HCEC 1CT (cell line): ENCODE results near the gene ARHGAP25.
"Not testable (repeated sequence)": the region's sequence is repeated elsewhere in the genome, so short reads cannot be mapped to it uniquely, and the experiment has no call there.

Source experiments
- DNase-seq: peaks from one replicate; pipeline ENCODE4 v3.0.0-alpha.2; 2017

The ARHGAP25 gene

GRCh38 chr2:68800517-68800916 is 65.9 kb downstream of the ARHGAP25 start:
- no peak for DNase-seq

DNA sequence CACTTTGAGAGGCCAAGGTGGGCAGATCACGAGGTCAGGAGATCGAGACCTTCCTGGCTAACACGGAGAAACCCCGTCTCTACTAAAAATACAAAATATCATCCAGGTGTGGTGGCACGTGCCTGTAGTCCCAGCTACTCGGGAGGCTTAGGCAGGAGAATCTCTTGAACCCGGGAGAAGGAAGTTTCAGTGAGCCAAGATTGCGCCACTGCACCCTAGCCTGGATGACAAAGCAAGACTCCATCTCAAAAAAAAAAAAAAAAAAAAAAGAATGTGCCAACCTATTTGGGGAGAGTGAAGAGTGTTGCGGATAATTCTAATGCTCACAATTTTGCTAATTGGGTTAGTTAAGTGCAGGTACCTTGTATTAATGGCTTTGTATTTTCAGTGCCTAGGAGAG is 67.5 kb downstream of the ARHGAP25 start:
- DNase-seq = not testable (repeated sequence)

- no peak for DNase-seq
Observed at GRCh38 chr2:68805025-68805424, 70.4 kb downstream of the ARHGAP25 start.

- peak; percentile 61 for DNase-seq
Observed at GRCh38 chr2:68806511-68807109, 72.0 kb downstream of the ARHGAP25 start.

GRCh38 chr2:68807821-68808266 is 73.2 kb downstream of the ARHGAP25 start:
- no peak for DNase-seq

DNA sequence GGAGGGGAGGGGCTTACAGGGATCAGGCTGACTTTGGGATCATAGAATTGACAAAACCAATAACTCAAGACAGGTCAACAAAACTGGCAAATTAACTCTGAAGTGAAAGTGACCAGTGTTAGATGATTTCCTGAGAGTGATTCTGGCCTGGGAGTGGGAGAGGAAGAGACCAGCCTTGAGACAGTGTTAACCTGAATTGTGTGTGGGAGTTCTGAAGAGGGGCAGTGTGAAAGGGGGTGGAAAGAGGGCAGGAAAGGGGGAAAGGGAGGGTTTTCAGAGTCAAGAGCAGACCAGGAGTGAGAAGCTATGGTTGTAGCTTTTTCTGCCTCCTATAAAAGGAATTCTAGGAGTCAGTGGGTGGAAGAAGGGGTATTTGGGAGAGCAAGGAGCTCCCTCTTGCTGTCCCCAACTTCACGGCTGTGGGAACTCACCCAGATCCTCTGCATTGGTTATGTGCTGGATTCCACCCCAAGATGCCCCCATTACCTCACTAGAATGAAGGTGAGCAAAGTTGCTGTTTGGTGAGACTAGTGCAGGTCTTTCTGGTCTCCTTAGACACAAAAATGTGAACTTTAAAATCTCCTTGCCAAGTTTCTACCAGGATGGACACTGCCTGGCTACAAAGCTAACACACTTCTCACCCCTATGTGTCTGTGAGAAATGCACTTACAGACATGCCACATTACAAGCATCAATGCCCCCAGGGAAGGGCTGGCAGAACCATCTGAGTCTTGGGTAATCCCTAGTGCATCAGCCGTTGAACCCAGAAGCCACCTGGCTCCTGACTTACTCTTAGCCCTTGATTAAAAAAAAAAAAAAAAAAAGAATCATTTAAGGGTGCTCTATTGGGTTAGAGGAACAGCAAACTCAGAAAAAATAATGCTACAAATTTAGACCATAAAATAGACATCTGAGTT is 75.0 kb downstream of the ARHGAP25 start:
- DNase-seq = no peak

DNA sequence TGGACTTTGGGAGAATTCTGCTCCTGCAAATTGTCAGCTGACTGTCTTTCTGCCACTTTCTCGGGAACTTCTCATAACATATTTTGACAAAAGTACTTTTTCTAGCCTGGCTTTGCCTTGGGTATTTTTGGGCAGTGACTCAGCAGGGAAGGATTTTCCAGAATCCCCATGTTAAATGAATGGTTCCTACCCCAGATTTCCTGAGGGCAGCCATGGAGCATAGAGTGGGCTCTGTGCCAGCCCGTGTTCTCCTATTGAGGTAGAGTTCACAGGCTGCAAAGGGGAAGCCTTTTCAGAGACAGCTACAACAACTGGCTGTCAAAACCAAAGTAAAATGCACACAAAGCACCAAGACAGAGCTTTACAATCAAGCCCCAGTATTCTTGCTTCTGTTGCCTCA is 76.8 kb downstream of the ARHGAP25 start:
- DNase-seq = peak; percentile 46

- DNase-seq = no peak
Observed at GRCh38 chr2:68812251-68812650, 77.6 kb downstream of the ARHGAP25 start.

DNA sequence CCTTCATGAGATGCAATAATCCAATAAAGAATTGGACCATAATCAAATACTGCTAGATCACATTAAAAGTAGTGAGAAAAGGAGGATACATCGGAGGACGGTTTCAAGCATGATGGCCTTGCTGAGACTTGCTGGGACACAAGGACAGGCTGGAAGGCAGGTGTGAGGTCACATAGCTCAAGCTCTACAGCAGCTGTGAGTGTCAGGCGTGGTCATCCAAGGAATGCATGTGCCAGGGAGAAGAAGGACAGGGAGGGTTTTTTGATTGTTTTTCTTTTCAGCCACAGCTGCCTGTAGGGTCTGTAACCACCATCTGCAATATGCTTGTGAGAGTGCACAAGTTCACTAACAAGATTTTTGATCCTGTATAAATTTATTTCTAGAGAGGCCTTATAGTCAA is 79.0 kb downstream of the ARHGAP25 start:
- no peak for DNase-seq

DNA sequence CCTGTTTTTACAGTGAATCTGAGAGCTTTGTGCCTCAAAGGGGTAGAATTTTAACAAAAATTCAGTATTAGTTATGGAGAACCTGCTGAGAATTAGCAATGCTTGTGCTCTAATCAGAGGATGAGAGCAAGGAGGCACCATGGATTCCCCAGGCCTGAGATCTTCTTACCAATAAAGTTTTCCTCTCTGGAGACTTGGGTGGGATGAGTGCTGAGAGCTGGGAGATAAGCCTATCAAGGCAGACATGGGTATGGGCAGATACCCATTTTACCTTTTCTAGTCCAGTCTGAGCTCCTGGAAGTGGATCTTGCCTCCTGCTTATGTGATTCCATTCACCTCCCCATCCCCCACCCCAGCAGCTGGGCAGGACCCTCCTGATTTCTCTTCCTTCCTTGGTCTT is 82.7 kb downstream of the ARHGAP25 start:
- DNase-seq = no peak

GRCh38 chr2:68819556-68819955 is 84.9 kb downstream of the ARHGAP25 start:
- no peak for DNase-seq

DNA sequence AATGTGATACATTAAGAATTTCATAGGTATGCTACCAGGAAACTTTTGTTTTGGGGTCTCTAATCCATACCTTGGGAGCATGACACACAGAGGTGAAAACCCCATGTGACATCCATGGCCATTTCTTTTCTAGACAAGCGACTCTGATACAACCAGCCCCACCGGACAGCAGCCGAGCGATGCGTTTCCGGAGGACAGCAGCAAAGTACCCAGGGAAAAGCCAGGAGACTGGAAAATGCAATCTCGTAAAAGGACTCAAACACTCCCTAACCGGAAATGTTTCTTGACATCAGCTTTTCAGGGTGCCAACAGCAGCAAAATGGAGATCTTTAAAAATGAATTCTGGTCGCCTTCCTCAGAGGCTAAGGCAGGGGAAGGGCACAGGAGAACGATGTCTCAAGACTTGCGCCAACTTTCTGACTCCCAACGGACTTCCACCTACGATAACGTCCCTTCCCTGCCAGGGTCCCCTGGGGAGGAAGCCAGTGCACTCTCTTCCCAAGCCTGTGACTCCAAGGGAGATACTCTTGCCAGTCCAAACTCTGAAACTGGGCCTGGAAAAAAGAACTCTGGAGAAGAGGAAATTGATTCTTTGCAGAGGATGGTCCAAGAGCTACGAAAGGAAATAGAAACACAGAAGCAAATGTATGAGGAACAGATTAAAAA is 87.7 kb downstream of the ARHGAP25 start:
- no peak for DNase-seq

- peak; percentile 73 for DNase-seq
Observed at GRCh38 chr2:68824831-68825230, 90.2 kb downstream of the ARHGAP25 start.

DNA sequence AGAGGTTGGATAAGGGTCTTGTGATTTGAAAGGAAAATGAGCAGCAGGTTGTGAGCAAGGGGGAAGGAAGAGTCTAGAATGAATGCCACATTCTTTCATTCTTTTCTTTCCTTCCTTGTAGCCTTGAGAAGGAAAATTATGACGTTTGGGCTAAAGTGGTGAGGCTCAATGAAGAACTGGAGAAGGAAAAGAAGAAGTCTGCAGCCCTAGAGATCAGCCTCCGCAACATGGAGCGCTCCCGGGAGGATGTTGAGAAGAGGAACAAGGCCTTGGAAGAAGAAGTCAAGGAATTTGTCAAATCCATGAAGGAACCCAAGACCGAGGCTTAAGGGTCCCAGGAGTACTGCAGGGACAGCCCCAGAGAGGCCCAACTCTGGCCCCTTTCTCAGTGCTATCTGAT is 91.3 kb downstream of the ARHGAP25 start:
- DNase-seq = no peak

GRCh38 chr2:68827666-68828065 is 93.1 kb downstream of the ARHGAP25 start:
- DNase-seq = no peak

DNA sequence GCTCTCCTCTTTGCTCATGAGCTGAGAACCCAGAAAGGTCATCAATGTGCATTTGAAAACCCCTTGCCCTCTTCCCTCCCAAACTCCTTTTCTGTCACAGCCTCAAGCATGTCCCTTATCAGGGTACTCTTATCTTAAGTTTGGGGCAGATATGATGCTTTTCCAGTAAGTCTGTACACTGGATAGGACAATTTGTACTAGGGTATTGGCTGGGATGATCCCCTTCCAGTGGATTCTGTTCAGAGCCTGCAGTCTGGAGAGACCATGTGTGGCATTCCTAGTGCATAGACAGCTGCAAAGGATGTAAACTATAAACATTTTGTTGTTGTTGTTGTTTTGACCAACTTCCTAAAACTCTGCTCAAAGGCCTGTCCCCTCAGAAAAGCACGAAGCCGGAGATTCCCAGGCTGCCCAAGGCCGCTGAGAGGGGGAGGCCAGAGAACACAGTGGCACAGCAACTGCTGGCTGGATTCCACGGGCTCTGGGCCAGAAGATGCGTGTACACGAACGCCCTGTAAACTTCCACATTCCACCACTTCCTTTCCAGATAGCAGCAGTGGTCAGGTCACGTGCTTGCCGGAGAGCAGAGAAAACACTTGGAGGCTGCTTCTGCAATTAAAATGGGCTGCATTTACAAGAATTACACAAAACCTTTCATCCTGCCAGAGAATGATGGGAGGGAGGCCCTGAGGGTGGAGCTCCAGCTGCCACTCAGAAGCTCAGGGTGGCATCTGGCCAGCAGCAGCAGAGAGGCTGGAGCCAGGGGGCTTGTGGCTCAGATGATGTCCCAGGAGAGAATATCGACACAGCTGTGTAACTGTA is 94.5 kb downstream of the ARHGAP25 start:
- peak; percentile 89 for DNase-seq

GRCh38 chr2:68829749-68830148 is 95.1 kb downstream of the ARHGAP25 start:
- DNase-seq = no peak

GRCh38 chr2:68831686-68832232 is 97.1 kb downstream of the ARHGAP25 start:
- peak; percentile 41 for DNase-seq

GRCh38 chr2:68832233-68832869 is 97.7 kb downstream of the ARHGAP25 start:
- DNase-seq = peak; percentile 51

DNA sequence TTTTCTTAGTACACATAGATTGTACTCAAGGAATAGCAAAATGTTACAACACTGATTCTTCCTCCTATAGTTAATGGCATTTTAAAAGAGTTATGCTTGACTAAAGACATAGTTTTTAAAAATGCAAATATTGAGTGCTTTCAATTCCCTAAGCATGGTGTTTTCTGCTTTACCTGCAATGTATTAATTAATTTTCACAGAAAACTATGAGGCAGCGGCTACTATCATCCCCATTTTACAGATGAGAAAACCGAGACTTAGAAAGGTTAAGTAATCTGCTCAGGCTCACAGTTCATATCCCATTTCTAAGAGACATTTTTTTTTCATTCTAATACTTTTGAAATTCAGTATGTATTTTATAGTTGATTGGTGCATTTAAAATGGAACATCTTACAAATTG is 98.6 kb downstream of the ARHGAP25 start:
- DNase-seq = no peak

DNA sequence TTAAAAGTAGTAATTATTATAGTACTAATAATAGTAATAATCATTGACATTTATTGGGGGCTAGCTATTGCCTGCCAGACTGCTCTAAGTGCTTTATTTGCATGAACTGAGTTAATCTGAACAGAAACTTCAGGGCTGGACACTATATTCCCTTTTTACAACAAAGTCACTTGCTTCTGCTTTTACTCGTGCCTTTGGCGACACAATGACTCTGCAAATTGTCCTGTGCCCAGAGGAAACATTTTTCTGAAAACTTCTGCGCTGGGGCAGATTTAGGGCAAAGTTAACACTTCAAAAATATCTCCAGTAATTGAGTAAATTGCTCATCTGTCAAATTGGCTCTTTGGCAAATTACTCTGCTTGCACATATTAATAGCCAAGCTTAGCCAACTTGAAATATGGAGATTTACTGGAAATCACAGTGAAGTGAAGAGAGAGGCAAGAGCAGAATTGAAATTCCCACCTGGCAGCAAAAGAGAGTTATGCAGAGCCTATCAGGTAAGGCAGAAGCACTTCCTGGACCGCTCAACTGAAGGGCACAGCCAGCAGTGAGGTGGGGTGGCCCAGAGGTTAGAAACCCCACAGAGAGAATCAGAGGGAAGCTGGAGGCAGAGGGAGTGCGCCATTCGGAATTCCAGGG is 100.2 kb downstream of the ARHGAP25 start:
- no peak for DNase-seq

- no peak for DNase-seq
Observed at GRCh38 chr2:68835621-68836020, 101.0 kb downstream of the ARHGAP25 start.
